HG03103 (cell line): ENCODE measurements around the gene SLC16A12.
"Not testable (repeated sequence)": the region's sequence is repeated elsewhere in the genome, so short reads cannot be mapped to it uniquely, and the experiment has no call there.

Source experiments
- ATAC-seq: cut with Tn5 transposase; IDR thresholded peaks from one replicate; pipeline ENCODE4 v1.9.1; 2021; ENCODE audit warnings: low read depth; ENCODE audit not compliant: unreplicated experiment

The SLC16A12 gene

DNA sequence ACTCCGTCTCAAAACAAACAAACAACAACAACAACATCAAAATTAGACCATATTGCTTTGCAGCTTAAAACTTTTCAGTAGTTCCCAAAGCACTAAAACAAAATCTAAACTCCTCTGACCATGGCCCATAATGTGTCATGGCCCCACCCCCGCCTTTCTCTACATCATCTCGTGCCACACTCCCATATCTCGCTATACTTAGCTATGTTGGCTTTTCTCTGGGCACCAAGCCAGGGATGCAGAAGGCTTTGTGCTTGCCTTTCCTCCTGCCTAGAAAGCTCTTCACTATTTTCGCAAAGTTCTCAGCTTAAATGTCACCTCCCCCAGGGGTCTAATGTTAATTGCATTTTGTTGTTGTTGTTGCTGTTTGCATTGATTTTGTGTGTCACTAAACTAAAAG is 15.1 kb upstream of the SLC16A12 start:
- no peak for ATAC-seq

- no peak for ATAC-seq
Measured at GRCh38 chr10:89549510-89549909, 14.1 kb upstream of the SLC16A12 start.

- ATAC-seq = no peak
Measured at GRCh38 chr10:89548673-89549072, 13.3 kb upstream of the SLC16A12 start.

DNA sequence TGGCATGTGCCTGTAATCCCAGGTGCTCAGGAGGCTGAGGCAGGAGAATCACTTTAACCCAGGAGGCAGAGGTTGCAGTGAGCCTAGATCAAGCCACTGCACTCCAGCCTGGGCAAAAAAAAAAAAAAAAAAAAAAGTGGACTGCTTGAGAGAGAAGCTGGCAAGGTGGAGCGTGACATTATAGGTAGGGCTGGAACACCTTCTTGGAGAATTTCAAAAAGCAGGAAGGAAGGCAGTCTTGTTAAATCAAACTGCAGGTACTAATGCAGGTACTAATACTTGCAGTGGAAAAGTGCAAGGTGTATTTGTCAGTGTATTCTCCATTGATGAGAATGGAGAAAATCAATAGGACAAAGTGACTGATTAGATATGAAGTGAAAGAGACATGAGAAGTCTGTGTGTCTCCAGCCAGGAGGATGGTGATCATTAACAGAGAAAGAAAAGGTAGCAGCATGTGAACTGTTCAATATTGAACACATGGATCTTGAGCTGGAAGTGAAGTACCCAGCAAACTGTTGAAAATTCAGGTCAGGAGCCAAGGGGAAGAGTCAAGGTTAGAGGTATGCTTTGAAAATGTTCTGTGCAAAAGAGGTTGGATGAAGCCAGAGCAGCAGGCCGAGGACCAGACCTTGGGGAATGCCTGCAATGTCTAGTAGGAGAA is 12.6 kb upstream of the SLC16A12 start:
- ATAC-seq = no peak

- not testable (repeated sequence) for ATAC-seq
Measured at GRCh38 chr10:89546651-89547050, 11.3 kb upstream of the SLC16A12 start.

GRCh38 chr10:89543841-89544240 is 8.4 kb upstream of the SLC16A12 start:
- ATAC-seq = no peak

DNA sequence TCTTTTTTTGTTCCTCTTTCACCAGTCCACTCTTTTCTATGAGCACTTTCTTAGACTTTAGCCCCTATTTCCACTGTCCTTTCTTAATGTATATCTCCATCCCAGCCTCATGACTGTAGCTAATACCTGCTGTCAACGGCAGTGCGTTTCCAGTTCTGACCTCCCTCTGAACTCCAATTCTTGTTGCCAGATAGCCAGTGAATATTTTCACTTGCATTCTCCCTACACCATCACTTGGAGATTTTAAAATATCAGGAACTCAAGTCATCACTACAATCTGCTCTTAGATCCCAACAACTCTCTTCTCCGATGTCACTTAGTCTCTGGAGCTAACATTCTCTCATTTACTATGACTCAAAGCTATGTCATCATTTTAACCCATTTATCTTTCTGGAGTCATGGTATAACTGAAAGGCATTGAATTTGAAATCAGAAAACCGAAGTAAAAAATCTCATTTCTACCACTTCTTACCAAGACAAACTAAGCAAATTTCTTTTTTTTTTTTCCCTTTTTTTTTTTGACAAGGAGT is 5.1 kb upstream of the SLC16A12 start:
- no peak for ATAC-seq

DNA sequence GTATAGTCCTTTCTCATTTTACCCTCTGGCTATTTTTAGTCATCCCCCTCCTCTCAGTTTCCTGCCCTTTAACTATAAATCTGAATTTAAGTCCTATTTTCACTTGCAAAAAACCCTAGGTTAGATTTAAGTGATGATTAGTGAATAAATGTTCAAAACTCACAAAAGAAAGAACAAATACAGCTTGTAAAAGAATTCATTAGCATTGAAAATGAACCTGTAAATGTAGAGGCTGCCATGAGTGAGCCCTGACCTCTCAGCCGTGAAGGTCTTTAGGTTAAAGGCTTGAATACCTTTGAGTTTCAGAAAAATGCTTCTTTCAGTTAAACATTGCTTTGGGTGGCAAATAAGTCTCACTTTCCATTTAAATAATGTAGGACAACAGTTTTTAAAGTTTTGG is 2.0 kb upstream of the SLC16A12 start:
- ATAC-seq = no peak

- ATAC-seq = no peak
Measured at GRCh38 chr10:89536013-89536354, 590 bp upstream of the SLC16A12 start.

DNA sequence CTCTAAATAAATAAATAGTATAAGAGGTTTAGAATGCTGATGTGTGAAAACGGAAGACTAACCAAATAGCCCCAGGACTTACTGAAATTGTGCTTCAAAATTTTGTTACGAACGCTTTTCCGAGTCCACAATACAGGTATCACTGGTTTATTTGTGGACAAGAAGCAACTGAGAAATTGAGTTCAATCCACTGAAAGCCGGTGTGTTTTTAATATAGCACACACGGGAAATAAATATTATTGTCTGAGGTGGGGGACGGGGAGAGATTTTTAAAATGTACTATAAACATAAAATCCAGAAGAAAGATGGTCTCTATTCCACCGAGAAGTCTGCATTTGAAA is 598 bp downstream of the SLC16A12 start:
- no peak for ATAC-seq

DNA sequence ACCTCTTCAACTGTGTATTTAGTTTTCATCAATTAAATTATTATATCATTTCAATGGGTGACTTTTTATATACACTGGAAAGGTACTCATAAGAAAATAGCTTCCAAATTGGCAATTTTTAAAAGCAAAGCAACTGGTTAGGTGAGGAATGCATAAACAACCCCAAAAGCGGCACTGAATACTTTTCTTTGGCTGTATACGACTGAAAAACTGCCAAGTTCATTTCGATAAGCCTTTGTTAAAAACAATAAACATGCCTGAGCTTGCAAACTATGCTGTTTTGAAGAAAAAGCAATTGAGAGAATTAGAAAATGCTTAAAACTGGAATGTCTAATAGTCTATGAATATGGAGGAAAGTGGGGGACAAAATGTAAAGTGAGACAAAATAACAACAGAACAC is 2.9 kb downstream of the SLC16A12 start:
- no peak for ATAC-seq

- no peak for ATAC-seq
Measured at GRCh38 chr10:89531359-89531758, 4.0 kb downstream of the SLC16A12 start.

- not testable (repeated sequence) for ATAC-seq
Measured at GRCh38 chr10:89529711-89530110, 5.7 kb downstream of the SLC16A12 start.

DNA sequence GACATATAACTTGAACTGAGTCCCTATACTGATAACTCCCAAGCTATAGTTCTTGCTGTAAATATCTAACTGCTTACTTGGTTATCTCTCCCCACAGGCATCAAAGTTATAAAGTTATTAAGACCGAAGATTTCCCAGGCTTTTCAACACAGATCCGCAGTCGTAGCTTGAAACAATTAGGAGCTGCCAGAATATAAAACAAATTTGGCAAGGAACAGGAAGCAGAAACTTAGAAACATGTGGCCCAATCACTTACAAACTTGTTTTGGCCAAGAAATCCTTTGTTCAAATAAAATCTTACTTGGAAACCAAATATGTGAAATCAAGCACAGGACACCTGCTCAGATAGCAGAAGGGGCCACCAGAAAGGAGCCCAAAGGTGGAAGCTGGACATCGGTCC is 9.0 kb downstream of the SLC16A12 start:
- ATAC-seq = no peak

GRCh38 chr10:89525556-89525955 is 9.8 kb downstream of the SLC16A12 start:
- ATAC-seq = no peak

DNA sequence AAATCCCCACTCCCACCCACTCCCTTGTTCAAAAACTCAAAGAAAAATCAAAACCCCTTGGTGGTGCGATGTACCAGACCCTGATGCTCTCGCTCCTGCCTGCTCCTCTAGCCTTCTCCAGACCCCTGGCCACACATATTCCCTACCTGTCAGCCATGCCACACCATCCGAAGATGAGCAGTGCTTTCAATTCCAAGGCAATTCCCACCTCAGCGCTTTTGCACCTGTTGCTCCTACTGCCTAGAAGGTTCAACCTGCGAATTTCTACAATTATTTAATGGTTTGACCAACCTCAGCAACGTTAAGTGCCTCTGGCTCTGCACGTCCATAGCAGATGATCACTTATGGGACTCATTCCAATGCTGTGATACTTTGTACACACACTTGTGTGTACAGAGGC is 11.1 kb downstream of the SLC16A12 start:
- no peak for ATAC-seq

GRCh38 chr10:89523274-89523673 is 12.1 kb downstream of the SLC16A12 start:
- ATAC-seq = no peak

DNA sequence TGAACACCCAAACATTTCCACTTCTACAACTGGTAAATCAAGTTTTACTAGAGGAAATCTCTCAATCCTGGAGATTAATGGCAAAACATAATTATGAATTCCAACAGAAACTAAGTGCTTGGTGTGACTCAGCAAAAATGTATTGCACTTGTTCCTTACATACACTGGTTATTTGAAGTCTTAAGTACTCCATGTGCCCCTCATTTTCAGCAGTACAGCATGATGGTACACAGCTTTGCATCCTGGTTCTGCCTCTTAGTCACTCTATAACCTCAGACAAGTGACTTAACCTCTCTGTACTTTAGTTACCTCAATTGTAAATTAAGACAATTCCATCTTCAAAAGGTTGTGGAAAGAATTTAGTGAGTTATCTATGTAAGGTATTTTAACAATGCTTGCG is 12.9 kb downstream of the SLC16A12 start:
- no peak for ATAC-seq

GRCh38 chr10:89521368-89521767 is 14.0 kb downstream of the SLC16A12 start:
- ATAC-seq = no peak

DNA sequence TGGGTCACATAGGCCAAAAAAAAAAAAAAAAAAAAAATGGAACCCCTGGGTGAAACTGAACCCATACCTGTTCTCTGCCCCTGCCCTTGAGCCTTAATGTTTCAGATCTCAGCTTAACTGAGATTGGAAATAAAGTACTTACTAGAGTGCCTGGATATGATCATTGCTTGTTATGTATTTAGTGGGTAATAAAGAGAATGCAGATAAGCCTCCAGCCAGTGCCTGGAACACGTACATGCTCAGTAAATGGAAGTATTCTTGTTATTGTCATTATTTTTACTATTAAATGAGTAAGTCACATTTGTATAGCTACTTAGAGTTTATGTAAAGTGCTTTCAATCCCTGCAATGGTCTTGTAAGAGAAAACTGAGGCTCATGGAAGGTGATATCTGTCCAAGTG is 14.7 kb downstream of the SLC16A12 start:
- ATAC-seq = no peak

- ATAC-seq = no peak
Measured at GRCh38 chr10:89518876-89519842, 16.2 kb downstream of the SLC16A12 start.

- ATAC-seq = no peak
Measured at GRCh38 chr10:89518108-89518507, 17.3 kb downstream of the SLC16A12 start.
